ENCODE measurements around the gene NBPF3.
"Not testable (repeated sequence)": the region's sequence is repeated elsewhere in the genome, so short reads cannot be mapped to it uniquely, and the experiment has no call there.

Gene NBPF3

GRCh38 chr1:21496063-21496462 lies 56.1 kb downstream of the NBPF3 start:
- DNase-seq, result no peak

DNA sequence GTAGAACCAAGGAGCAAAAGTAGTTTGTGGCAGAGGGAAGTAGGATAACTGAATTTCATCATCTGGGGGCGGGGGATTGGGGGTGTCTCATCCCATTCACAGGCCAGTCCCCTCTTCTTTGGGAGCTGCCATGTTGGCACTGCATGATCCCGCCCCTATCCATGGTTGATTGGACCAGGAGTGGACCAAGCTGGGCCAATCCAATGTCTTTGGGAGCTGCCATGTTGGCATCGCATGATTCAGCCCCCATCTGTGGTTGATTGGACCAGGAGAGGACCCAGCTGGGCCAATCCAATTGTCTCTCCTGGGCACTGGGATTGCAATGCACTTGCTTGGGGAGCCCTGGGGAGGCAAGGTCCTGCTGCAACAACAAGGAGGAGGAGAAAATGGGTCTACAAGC lies 56.9 kb downstream of the NBPF3 start:
- DNase-seq, result no peak

DNA sequence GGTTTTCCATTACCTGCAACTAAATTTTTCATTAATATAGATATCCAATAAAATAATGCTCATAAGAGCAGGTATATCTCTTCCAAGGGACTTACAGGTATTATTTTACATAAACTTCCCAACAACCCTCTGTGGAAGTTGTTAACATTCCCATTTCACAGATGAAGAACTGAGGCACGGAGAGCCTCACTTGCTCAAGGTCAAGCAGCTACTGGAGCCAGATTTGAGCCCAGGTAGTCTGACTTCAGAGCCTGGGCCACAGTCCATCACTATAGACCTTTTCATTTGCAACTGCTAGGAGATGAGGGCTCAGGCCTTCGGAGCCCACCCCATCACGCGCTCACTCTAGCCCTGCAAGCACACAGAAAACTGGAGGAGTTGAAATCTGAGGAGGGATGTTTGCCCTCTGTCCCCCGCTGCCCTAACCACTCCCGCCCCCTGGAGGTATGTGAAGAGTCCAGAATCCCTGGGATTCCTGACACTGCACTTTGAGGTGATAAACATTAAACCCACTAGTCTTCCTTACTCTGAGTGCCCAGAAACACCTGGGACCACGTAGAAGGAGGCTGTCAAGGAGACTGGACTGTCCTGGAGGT lies 57.6 kb downstream of the NBPF3 start:
- no peak for DNase-seq

DNA sequence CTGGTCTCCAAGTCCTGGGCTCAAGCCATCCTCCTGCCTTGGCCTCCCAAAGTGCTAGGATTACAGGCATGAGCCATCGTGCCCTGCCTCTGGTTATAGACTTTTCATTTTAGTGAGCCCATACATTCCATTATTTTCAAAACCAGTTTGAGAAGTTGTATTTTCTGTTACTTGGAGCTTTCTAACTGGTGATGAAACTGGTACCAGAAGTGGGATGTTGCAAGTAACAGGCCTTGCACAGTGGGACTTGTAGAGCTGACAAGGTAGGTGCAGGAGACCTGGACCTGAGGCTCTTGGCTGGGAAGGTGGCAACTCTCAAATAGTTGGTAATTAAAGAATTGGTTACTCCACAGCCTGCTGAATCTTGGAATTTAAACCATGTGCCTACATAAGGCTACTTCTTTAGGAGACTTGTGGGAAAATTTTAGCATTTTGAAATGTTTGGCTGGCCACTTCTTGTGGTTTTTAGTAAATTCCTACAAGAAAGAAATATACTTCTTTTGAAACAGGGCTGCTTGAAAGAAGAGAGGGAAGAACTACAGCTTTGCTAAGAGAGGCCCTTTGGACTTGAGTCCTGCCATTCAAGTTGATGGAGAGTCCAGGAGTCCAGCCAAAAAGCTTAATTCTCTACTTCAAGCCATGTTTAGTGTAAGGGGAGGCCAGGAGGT lies 59.5 kb downstream of the NBPF3 start:
- DNase-seq, result no peak

DNA sequence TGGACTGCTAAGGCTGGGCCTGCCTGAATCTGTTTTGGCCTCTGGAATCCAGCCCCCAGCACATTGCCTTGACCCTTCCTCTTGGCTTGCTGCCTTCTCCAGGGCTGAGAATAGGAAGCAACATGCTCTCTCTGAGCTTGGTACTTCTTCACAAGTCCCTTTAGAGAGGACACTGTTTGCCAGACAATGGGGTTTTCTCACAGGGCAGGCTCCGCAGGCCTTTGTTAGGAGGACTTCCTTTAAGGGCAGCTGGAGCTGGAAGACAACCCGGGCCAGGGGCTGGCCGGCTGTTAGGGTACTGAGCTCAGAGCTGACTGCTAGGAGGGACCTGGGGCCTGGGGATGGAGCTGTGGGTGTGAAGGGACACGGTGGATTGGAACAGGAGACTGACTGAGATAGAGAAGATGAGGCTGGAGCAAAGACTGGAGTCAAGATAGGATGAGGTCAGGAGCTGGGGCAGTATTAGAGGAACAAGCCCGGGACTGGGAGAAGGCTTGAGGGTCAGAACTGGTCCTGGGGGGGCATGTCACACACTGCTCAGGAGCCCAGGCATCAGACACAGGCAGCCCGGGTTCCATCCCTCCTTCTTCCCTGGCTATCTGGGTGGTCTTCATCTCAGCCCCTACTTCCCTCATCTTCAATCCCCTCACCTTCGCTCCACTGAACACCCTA lies 63.9 kb downstream of the NBPF3 start:
- DNase-seq, result peak; percentile 36

- no peak for DNase-seq
Measured at GRCh38 chr1:21506804-21507203, 66.9 kb downstream of the NBPF3 start.

DNA sequence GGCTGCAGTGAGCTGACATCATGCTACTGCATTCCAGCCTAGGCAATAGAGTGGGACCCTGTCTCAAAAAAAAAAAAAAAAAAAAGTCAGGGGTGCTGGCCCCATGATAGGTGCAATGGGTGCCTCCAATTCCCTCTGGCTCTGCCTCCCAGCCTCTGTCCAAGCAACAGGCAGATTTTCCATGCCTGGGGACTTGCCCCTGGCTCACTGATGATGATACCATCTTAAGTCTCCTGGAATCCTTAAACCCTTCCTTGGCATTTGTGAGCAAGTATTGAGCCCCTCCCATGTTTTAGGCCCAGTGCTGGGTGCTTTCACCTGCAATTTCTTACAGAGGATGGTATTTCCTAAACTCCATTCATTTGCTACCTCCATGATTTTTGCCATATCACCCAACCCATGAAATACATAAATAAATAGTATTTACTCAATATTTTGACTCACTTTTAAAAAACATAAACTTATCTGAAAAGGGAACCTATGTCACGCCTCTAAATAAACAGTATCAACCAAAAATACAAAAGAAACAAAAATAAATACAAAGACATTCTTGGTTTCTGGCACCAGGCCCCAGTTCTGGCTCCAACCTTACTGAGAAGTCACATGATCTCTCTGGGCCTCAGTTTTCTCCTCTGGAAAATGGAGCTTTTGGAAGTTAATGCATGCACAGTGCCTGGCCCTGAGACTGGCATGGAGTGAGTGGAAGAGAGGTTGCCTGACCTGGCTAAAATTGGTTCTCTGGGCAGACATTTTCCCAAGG lies 67.8 kb downstream of the NBPF3 start:
- DNase-seq, result no peak

DNA sequence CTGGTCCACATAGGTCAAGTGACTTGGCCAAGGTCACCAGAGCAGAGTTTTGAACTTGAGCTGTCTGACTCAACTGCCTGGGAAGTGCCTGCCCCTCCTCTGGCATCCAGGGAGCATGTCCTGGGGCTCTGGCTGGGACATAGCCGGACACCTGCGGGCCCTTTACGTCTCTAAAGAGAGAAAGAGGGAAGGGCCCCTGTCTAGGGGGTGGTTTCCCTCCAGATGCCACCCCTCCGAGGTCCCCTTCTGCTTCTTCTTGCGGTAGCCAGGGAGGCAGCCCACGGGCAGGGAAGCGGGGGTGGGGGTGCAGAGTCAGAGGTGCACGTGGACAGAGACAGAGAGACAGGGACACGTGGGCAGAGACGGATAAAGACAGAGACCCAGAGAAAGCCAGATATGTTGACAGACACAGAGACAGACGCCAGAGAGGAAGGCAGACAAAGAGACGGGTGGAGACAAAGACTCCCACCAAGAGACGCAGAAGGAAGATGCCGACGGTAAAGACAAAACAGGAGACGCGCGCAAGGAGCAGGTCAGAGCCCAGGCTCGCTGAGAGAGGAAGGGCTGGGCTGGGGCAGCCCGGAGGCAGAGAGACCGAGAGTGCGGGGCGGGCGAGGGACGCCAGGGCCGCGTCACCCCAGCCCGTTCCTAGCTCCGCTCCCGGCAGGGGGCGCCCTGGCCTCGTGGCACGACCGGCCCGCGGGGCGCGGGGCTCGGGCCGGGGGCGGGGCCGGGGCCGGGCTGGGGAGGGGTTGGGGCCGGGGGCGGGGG lies 68.8 kb downstream of the NBPF3 start:
- DNase-seq, result peak; percentile 40

DNA sequence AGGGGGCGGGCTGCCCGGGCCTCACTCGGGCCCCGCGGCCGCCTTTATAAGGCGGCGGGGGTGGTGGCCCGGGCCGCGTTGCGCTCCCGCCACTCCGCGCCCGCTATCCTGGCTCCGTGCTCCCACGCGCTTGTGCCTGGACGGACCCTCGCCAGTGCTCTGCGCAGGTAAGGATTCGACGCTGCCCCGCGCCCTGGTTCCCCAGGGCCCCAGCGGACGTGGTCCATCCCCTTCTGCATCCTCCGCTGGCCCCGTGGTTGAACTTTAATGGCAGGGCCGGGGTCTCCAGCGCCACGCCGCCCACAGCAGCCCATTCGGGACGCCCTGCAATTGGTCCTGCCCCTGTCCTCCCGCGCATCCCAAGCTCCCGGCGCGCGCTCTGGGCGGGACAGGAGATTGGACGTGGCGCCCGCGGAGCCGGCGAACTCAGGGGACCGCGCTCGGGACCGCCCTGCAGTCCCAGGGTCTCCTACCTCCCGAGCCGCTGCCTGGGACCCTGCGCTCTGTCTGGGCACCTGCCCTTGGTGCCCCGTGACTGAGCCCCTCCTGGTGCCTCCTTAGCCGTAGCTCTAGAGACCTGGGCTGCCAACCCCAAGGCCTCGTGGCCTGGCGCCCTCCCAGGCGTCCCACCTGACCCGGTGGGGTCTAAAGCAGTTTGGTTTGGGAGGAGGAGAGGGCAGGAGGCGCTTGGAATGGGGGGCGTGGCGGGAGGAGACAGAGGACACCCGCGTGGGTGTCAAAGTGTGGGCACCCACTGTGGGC lies 69.6 kb downstream of the NBPF3 start, which contains the start of gene ALPL:
ALPL (plus strand) TSS at position 73 of the 762 bp plus-strand sequence. CDS start 44,659 bp downstream, outside the sequence.
- DNase-seq, result no peak

- no peak for DNase-seq
Measured at GRCh38 chr1:21510113-21510493, 70.2 kb downstream of the NBPF3 start.

DNA sequence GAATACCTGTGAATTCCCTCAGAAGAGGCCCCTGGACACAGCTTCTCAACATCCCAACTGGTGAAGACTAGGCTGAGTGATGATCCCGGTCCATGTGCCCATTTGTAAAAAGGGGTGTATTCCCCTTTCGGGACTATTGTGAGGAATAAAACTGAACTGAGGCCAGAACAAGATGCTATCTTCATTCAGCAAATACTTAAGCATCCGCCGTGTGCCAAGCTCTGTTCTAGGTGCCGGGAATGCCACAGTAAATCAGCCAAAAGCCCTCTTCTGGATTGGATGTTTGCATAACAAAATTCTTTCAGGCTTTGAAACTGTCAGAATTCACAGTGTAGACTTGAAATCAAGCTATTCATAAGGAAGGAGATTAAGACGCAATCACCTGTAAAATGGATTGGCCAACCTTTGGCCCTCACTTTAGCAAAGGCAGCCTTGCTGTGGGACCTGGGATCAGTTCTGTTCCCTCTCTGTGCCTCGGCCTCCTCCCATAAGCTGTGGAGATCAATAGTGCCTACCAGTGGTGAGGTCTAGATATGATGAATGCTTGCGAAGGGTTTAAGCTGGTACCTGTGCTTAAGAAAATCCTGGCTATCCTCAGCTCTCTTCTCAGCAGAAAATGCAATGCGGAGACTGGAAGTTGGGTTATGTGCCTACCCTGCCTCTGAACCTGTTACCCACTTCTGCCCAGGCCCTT lies 71.1 kb downstream of the NBPF3 start:
- no peak for DNase-seq

DNA sequence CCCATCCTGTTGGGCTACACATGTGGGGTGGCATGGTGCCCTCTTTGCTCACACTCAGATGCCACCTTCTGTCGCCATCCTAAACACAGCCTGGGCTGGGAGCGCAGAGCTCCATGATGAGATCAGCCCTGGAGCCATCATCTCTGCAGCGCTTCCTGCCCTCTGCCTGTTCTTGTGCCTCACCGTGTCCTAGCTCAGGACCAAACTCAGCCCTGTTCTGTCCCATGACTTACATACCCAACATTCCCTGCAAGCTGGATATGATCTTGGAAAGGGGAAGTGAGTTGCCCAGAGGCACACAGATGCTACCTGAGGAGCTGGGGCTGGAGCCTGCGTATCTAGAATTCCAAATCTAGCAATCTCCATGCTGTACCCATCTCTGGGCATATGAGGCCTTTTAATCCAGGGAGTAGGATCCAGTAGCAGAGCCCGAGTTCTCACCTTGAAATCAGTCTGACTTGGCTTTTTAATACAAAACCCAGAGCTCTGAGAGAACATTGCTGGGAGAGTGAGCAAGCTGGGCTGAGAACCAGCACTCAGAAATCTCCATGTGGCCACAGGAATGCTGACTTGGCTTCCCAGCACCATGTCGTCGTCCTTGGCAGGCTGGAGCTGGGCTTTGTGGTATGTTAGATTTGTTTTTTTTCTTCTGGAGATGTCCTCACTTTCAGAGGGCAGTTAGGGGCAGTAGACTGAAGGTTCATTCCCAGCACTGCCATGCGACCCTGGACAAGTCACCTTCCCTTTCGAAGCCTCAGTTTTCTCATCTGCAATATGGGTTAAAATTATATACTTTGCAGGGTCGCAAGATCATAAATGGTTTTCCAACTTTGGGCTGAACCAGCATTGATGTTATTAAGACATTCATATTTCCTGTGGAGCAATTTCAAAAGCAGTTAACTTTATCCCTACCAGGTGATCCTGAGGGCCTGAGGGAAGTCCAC lies 71.9 kb downstream of the NBPF3 start:
- no peak for DNase-seq

DNA sequence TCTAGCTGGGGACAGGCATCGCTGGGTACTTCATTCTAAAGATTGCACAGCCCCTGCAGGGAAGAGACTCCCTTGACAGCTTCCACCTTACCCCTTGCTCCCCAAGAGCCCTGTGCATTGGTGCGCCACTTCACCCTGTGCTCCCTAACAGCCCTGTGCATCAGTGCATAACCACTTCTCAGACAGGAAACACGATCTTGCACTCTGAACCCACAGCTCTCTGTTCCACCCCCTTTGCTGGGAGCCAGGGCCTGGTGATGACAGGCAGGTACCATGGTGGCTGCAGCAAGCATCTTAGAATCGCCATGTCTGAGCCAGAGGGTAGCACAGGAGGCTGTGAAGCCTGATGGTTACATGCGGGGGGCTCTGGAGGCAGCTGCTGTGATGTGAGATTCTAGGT lies 74.3 kb downstream of the NBPF3 start:
- DNase-seq, result no peak

DNA sequence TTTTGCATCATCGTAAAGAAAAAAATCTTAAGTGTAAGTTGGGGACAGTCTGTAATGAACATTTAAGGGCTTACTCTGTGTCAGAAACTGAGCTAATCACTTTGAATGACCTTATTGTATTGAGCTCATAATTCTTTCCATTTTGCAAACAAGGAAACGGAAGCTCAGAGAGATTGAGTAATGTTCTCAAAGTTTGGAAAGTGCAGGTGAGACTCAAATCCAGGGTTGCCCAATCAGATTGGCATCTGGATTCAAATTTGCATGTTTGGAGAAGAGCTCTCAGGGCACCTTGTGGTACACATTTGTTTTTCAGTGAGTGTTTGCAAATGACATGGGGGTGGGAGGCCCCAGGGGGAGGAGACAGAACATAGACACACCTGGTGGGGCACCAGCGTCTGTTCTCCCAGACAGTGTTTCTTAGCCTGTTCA lies 77.2 kb downstream of the NBPF3 start:
- DNase-seq, result no peak

DNA sequence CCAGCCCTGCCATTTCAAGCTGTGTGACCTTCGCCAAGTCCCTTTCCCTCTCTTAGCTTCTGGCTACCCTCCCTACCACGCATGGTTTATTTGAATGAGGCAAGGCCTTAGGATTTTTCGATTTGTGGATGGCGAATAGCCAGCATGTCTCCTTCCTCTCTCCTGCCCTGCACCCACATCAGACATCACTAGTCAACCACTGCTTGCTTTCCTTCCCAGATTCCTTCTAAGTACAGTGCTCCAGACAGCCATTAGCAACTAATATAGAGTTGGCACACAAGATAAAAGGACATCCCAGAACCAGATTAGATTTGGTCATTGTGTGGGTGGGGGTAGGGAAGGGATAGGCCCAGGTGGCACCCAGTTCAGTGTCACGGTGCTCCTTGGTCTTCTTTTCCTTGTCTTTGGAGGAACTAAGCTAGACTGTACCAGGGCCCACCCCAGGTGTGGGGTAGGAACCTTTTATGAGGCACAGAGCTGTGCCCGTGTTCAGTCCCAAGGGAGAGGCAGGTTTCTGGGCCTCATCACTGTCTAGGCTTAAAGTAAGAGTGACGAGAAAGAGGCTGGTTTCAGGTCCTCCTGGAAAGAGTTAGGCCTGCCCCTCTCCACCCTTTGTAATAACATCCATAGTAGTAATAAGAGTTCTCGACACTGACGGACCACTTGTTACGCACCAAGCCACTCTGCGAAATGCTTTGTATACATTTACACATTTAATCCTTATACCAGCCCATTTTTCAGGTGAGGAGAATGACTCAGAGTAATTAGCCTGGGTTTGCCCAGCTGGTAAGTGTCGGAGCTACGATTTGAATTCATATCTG lies 77.9 kb downstream of the NBPF3 start:
- DNase-seq, result no peak

- no peak for DNase-seq
Measured at GRCh38 chr1:21518774-21519455, 79.0 kb downstream of the NBPF3 start.

GRCh38 chr1:21519486-21520070 lies 79.6 kb downstream of the NBPF3 start:
- not testable (repeated sequence) for DNase-seq

All from midbrain (tissue), 1 donor.